T-helper 22 cell (primary cell): ENCODE data around the gene MYO5B.
"Not testable (repeated sequence)": the region's sequence is repeated elsewhere in the genome, so short reads cannot be mapped to it uniquely, and the experiment has no call there.

Experiments used
- DNase-seq: peaks from one replicate; pipeline ENCODE4 v3.0.0-alpha.2; 2020; ENCODE audit warnings: low read depth

The MYO5B gene

DNA sequence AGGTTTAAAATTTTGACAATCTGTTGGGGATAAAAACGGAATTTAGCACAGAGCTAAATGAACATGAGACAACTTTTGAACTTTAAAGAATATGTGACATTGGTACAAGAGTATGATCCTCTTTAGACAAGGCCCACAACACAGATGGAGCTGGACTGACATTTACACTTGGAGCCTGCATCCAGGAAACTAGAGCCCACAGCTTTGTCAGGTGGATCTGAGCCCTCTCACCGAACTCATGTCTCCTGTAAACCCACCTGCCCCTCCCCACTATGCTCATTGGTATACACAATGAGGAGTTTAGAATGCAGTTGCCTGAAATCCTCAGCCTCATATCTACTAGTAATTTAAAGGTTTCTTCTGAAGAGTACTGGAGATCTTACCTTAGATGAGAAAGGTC is 359.5 kb downstream of the MYO5B start:
- no peak for DNase-seq

DNA sequence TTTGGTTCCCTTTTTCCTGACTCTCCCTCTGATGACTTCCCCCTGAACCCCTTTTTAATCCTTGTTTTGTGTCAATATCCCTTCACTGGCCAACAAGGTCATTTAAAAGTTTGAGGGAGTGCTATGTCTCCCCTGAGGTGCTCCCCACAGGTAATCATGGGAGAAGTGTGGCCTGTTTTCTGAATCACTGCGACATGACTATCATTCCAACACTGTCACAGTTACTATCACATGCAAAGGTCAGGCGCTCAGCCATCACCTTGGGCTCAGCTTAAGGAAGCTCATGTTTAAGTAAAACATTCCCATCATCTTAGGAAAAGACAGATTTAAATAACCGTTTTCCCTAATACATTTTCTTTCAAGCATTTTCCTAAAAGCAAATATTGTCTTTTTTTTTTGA is 360.7 kb downstream of the MYO5B start:
- no peak for DNase-seq

DNA sequence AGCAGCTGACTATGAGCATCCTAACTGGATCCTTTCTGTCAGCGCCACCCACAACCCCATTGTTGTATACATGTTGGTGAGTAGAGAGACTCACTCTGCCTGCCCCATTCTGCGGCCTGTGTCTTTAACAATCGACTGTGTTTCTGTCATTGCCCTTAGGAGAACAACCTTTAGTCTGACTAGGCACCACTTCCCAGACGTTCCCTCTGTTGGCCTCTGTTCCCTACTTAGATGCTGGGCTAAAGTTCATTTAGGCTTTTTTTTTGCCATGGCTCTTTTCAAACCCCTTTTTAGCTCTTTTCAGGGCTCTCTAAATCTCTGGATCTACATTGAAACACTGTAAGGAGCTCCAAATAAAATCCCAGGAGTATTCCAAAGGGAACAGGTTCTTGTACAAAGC is 361.1 kb downstream of the MYO5B start:
- DNase-seq = no peak

DNA sequence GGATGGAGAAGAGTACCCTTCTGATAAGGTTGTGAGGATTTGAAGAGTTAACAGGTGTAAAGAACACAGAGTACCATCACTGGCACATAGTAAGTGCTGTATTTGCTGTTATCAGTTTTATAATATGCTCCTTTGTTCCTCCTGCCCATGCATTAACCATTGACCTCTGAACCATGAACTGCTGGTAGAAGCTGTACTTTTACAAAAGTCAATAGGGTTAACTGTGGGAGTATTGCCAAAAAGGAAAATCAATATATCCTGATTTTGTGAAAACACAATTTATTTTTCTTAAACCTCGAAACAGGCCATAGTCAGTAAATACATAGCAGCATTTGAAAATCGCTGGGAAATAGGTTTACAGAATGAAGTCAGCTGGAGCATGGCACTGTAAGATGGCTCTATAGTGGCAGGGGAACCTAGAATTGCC is 362.7 kb downstream of the MYO5B start:
- DNase-seq = no peak

DNA sequence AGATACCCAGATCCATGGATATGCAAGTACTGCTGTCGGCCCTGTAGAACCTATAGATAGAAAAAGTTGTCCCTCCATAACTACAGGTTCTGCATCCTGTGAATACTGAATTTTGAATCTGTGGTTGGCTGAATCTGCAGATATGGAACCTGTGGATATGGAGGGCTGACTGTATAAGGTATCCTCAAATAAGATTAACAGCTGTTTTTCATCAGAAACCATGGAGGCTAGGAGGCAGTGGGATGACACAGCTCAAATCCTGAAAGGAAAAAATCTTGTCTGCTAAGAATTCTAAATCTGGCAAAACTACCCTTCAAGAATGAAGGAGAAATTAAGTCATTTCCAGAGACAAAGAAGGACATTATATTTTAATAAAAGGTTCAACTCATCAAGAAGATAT is 367.0 kb downstream of the MYO5B start:
- DNase-seq = no peak

DNA sequence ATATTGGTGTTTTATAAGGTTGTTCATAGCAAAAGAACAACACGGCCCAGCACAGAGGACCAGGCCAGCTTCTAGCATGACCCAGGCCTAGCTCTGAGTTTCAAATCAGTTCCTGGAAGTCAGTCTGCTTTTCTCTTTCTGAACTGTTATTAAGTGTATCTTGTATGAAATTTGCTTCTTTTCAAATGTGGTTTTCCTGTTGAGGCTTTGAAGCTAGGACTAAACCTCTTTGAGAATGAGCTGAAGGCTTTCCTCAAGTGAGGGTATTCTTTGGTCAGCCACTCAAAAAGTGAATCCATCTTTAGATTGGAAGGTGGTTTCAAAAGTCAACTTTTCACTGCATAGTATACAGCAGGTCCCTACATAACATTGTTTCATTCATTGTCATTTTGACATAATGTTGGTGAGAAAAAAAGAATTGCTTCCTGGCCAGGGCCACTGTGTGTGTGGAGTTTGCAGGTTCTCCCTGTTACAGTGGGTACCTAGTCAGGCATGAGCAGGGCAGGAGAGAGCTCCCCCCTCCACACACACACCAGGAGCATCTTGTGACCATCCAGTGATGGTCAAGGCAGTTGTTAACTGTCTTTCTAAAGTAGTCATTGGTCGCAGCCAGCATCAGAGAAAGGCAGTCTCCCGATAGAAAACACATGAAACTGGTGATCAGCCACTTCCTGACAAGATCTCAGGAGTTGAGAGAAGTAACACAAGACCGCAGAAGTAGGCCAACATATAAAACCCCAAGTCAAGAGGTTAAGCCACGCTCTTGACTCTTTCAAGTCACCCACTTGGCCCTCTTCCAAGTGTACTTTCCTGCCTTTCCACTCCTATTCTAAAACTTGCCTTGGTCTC is 374.9 kb downstream of the MYO5B start:
- peak; percentile 13 for DNase-seq

DNA sequence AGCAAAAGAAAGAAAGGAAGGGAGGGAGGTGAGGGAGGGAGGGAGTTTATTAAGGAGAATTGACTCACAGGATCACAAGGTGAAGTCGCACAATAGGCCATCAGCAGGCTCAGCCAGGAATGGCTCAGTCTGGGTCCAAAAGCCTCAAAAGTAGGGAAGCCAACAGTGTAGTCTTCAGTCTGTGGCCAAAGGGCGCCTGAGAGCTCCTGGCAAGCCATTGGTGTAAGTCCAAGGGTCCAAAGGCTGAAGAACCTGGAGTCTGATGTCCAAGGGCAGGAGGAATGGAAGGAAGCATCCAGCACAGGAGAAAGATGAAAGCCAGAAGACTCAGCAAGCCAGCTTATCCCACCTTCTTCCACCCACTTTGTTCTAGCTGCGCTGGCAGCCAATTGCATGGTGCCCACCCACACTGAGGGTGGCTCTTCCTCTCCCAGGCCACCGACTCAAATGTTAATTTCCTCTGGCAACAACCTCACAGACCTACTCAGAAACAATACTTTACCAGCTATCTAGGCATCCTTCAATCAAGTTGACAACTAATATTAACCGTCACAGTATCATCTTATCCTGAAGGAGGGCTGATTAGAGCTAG is 375.8 kb downstream of the MYO5B start:
- DNase-seq = no peak

DNA sequence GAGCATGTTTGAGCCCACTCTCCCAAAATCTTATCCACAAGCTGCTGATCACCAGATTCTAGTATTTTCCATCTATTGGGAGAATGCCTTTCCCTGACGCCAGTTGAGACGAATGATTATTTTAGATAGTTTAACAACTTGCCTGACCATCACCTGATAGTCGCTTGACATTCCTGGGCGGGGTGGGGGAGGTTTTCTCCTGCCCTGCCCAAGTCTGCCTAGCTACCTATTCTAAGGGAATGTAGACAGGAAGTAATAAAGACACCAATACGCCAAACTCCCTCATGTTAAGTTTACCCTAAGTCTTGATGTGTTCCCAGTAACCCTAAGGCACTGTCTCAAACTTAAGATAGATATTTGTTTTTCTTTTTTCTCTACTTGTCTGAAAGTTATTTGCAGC is 377.0 kb downstream of the MYO5B start:
- DNase-seq = no peak

DNA sequence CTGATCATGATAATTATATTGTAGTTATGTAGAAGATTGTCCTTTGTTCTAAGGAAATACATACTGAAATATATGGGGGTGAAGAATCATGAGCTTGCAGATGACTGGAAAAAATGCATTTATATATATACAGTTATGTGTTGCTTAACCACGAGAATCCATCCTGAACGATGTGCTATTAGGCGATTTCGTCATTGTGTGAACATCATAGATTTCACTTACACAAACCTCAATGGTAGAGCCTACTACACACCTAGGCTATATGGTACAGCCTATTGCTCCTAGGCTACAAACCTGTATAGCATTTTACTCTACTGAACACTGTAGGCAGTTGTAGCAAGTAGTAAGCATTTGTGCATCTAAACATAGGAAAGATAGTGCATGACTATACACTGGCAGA is 379.0 kb downstream of the MYO5B start:
- no peak for DNase-seq

DNA sequence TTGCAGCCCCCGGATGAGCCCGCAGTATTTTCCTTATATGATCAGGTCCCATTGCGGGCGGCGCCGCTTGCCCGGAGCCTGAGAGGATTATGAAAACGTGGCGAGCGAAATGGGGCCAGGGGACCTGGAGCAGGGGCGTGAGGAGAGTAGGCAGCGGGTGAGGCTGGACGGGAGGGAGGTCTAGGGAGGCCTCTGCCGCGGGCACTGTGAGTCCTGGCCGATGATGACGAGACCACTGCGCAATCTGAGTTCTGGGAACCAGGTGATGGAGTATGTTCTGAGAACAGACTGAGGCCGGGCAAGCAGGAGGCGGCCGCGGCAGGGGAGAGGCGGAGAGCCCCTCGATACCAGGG is 380.8 kb downstream of the MYO5B start:
- no peak for DNase-seq

DNA sequence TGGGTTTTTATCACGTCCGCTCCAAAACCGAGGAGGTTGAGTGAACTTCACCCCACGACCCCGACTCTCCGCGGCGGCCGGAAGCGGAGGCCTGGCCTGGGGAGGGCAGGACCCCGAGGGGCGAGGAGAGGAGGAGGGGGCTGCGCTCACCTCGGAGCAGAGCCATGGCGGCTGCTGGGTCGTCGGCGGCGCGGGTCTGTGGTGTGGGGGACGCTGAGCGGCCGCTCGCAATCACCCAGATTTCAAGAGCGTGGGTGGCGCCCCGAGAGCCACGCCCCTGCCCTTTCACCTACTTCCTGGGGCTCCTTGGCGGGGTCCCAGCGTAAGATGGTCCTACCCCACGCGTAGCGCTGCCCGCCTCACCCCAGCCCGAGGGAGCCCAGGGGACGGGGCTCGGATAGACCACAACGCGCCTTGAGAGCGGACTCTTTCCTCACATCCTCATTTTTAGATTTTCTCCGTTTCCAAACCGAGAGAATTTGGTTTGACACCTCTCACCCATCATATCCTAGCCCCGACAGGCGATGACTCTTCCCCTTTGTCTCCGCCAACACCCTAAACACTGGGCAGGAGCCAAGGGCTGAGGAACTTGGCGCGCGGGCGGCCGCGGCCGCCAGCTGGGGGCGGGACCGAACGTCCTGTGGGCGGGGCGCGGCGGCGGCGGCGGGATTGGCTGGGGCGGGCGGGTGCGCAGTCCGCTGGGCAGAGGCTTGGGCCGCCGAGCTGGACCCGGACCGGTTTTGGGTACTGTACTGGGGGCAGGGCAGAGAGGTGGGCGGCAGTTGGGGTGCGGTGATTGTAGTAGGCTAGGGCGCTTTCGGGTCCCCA is 381.4 kb downstream of the MYO5B start, which contains the start of gene ACAA2:
TSS of gene ACAA2 (minus strand) at position 215 of the 828 bp plus-strand sequence. CDS start at position 166, 49 bp downstream.
- DNase-seq = peak; percentile 61

DNA sequence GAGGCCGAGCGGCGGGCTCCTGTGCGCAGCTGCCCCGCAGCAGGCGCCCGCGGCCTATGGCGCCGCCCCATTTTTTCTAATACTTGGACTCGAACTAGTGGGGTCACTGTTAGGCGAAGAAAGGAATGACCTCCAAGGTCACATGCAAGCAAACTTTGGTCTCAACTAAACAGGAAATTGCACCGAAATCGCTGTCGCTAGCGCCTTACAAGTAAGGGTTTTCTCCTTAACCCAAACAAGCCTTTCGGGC is 382.0 kb downstream of the MYO5B start:
- no peak for DNase-seq

DNA sequence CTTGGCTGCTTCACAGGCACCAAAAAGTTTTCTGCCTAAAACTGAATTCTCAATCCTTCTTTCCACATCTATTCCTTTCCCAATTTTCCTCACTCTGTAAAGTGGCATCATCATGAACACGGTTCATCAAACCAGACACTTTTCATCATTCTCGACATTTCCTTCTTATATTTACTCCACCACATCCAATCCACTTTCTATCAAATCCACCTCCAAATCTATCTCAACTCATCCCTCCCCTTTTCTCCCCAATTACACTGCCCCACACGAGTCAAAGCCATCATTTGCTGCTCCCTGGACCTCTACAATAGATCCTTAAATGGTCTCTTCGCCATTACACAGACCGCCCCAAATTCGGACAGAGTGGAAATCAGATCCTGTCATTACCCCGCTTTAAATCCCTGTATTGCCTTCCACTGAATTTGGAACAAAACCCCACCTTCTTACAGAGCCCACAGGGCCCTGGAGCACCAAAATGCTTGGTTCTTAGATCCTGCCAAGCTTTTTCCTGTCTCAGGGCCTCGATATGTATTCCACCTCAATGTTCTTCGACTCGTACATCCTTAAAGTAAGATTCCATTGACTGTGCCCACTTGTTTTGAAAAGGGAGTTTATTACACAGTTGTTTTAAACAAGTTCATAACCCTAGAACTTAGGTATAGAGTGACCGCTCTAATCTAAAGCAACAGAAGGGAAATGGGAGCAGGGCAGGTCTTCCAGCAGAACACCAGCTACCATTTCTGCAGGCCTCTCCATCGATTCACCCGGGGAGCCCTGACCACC is 382.5 kb downstream of the MYO5B start:
- DNase-seq = no peak

DNA sequence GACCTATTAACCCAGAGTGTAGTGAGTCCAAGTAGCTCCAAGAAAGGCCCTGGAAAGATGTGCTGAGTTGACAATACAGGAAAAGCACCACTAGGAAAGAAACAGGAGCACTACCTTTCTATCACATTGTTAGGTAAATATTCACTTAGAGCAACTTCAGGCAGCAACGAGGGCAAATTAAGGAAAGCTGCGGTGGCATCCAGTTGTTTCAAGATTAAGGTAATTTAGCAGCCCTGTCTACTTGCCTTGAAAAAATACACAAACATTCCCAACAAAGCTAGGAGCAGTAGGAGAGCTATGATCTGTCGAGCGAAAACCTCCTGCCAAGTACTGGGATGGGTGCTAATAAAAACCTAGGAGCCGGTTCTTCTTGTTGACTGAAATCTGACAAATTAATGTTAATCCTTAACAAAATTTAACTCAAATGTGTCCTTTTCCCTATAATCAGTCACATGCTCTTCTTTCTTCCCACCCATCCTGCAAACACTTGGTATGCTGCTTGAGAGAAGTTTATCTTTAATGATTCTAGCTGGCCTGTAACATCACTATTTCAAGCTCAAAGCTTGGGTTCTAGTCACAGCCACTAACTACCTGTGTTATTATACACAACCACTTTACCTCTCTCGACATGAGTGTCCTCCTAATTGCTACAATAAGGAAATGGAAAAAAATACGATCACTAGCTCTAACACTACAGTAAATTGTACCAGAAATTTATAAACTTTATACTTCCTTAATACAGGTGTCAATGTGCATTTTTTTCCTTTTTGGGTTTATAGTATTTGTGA is 383.6 kb downstream of the MYO5B start:
- no peak for DNase-seq

DNA sequence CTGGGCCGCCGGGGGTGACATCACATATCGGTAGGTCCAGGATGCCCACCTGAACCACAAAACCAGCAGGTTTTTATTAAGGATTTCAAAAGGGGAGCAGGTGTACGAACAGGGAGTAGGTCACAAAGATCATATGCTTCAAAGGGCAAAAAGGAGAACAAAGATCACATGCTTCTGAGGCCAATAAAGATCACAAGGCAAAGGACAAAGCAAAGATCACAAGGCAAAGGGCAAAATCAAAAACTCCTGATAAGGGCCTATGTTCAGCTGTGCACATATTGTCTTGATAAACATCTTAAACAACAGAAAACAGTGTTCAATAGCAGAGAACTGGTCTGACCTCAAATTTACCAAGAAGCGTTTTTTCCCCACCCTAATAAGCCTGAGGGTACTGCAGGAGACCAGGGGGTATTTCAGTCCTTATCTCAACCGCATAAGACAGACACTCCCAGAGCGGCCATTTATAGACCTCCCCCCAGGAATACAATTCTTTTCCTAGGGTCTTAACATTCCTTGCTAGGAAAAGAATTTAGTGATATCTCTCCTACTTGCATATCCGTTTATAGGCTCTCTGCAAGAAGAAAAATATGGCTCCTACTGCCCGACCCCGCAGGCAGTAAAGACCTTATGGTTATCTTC is 386.3 kb downstream of the MYO5B start:
- not testable (repeated sequence) for DNase-seq

DNA sequence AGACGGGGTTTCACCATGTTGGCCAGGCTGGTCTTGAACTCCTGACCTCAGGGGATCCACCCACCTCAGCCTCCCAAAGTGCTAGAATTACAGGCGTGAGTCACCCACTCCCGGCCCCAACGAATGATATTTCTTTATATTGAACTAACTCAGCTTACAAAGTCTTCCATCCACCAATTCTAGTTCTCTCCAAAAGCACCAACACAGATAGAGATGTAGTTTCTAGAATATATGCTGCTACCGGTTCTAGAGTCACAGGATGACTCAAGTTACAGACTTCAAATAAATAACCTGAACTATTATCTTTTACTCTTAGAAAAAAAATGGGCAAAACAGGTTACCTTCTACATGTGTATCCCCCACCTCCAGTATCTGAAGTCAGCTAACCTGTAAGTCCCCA is 390.9 kb downstream of the MYO5B start:
- no peak for DNase-seq

DNA sequence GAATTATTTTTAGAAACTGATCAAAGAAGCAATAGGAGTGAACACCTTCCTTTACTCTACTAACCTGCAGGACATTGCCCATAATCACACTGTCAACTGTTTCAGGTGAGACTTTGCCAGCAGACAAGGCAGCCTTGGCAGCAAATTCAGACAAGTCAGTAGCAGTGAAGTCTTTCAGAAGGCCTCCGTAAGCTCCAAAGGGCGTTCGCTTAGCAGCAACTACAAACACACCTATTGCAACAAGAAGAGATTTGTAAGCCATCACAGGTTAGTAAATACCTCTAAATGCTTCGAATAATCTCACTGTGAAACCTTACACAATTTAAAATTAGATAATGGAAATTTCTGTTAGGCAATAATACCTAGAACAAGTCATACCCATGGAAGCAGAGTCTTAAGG is 392.3 kb downstream of the MYO5B start:
- no peak for DNase-seq

DNA sequence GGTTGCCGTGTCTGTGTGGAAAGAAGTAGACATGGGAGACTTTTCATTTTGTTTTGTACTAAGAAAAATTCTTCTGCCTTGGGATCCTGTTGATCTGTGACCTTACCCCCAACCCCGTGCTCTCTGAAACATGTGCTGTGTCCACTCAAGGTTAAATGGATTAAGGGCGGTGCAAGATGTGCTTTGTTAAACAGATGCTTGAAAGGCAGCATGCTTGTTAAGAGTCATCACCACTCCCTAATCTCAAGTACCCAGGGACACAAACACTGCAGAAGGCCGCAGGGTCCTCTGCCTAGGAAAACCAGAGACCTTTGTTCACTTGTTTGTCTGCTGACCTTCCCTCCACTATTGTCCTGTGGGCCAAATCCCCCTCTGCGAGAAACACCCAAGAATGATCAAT is 394.5 kb downstream of the MYO5B start:
- DNase-seq = not testable (repeated sequence)

DNA sequence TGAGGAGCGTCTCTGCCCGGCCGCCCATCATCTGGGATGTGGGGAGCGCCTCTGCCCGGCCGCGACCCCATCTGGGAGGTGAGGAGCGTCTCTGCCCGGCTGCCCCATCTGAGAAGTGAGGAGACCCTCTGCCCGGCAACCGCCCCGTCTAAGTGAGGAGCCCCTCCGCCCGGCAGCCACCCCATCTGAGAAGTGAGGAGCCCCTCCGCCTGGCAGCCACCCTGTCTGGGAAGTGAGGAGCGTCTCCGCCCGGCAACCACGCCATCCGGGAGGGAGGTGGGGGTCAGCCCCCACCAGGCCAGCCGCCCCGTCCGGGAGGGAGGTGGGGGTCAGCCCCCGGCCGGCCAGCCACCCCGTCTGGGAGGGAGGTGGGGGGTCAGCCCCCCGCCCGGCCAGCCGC is 395.1 kb downstream of the MYO5B start:
- DNase-seq = not testable (repeated sequence)

DNA sequence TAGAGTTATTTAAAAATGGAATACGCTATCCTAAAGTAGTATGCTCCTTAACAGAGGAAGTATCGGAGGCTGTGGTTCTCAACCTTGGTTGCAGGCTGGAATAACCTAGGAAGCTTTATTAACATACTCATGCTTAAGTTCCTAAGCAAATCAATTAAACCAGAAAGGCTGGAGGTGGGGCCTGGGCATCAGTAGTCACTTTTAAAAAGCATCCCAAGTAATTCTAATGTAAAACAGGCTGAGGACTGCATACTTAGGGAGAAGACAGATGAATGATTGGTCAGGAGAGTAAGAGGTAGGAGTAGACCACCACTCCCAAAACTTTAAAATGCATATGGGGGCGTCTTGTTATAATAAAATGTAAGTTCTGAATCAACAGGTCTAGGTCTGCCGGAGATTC is 396.9 kb downstream of the MYO5B start:
- no peak for DNase-seq
